ENCODE measurements around the gene HOXD13.

HOXD13 gene

DNA sequence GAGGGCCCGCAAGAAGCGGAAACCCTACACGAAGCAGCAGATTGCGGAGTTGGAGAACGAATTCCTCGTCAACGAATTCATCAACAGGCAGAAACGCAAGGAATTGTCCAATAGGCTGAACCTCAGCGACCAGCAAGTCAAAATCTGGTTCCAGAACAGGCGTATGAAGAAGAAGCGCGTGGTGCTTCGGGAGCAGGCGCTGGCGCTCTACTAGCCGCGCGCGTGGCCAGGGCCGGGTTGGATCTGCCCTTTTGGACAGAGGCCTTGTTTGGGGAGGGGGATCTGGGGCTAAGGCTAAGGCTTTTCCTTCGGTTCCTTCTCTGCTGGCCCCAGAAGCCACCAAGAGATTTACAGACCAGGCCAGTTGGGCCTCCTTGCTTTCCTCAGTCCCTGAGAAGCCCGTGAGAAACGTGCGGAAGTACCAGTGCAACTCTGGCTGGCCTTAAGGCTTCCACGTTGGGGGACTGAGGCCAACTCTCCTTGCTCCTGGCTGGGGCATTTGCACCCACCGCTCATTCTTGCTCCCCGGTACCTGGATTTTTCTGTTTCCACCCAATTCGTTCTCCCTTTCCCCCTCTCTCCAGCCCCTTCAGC lies 8.1 kb downstream of the HOXD13 start:
- no peak overlapping the region for H3K4me3 ChIP-seq (ENCODE audit: low read depth, low read length)
- DNase-seq (ENCODE audit: low read depth): no peak
- no peak for TF ChIP-seq POLR2A (IDR thresholded peaks at IDR 0.05; ENCODE audit: extremely low read depth, insufficient read length)

DNA sequence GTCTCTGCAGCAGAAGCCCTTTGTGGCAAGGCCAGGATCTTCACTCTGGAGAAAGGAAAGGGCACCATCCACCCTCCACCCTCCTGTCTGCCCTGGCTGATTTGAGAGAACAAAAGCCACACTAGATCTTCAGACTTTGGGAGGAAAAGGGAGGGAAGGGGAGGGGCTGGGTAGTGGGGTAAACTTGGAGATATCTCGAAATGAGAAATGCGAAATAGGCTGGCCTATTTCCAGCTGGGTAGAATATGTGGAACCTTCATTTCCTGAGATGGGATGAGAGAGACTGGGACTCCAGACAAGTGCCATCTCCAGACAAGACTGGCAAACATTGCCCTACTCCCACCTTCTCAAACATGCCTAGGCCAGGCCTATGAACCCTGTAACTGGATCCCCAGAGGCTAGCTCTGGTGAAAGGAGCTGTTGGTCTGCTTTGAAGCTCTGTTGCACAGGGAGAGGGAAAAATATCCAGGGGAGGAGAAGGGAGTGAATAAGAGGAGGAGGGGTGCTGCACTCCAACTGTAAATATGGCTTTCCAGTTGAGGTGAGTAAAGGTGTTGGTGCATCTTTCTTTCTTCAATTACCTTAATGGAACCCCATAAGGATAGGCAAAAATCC lies 8.8 kb downstream of the HOXD13 start:
- no peak overlapping the region for H3K4me3 ChIP-seq (ENCODE audit: low read depth, low read length)
- DNase-seq (ENCODE audit: low read depth): no peak
- TF ChIP-seq, protein P1, sequence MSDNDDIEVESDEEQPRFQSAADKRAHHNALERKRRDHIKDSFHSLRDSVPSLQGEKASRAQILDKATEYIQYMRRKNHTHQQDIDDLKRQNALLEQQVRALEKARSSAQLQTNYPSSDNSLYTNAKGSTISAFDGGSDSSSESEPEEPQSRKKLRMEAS (IDR thresholded peaks at IDR 0.05; ENCODE audit: low read depth, low read length): no peak
- TF ChIP-seq, protein P2, sequence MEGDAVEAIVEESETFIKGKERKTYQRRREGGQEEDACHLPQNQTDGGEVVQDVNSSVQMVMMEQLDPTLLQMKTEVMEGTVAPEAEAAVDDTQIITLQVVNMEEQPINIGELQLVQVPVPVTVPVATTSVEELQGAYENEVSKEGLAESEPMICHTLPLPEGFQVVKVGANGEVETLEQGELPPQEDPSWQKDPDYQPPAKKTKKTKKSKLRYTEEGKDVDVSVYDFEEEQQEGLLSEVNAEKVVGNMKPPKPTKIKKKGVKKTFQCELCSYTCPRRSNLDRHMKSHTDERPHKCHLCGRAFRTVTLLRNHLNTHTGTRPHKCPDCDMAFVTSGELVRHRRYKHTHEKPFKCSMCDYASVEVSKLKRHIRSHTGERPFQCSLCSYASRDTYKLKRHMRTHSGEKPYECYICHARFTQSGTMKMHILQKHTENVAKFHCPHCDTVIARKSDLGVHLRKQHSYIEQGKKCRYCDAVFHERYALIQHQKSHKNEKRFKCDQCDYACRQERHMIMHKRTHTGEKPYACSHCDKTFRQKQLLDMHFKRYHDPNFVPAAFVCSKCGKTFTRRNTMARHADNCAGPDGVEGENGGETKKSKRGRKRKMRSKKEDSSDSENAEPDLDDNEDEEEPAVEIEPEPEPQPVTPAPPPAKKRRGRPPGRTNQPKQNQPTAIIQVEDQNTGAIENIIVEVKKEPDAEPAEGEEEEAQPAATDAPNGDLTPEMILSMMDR (IDR thresholded peaks at IDR 0.05; ENCODE audit: low read depth, low read length): no peak
- TF ChIP-seq MYC (IDR thresholded peaks at IDR 0.05; ENCODE audit: low read depth, low read length): no peak
- no peak for TF ChIP-seq POLR2A (IDR thresholded peaks at IDR 0.05; ENCODE audit: extremely low read depth, insufficient read length)

DNA sequence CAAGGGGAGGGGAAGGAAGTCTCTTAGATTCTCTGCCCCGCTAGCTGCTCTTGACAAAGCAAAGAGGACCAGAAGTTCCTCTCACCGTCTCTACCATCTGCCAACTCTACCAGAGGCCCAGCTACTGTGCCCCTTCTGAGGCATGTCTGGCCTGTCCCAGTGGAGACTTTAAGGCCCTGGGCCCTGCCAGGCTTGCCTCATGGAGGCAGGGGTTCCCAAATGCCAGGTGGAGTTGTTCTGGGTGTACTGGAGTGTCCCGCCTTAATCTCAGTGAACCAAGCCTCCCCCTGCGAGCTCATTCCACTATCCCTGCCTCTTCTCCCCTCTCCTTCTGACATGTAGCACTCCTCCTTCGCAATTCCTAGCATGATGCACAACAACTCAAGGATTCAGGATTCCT lies 9.3 kb downstream of the HOXD13 start:
- no peak overlapping the region for H3K4me3 ChIP-seq (ENCODE audit: low read depth, low read length)
- DNase-seq (ENCODE audit: low read depth): no peak
- TF ChIP-seq MYC (IDR thresholded peaks at IDR 0.05; ENCODE audit: low read depth, low read length) (no peak), POLR2A (IDR thresholded peaks at IDR 0.05; ENCODE audit: extremely low read depth, insufficient read length) (no peak)
- TF ChIP-seq, protein P2 (IDR thresholded peaks at IDR 0.05; ENCODE audit: low read depth, low read length): no peak

DNA sequence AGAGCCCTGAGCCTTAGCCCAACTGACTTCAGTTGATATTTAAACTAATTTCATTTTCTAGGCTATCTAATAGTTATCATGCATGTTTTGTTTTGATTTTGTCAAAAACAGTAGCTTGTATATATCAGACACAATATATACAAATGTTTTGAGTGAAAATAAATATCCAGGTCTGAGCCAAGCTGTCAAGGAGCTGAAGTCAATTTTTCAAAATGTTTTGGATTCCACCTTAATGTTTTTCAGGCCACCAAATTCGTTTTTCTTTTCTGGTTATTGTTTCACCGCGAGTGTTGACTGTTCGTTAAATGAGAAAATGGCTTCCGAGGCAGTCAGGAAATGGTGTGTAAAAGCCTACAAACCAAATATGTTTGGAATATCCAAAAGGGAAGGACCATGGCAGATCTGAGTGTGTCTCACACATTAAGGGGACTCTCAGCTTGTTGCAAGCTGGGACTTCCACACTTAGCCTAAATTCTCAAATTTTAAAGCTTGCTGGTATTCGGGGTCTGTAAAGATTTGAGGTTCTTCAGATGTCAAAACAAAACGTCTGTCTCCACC lies 9.9 kb downstream of the HOXD13 start:
- no peak overlapping the region for H3K4me3 ChIP-seq (ENCODE audit: low read depth, low read length)
- DNase-seq (ENCODE audit: low read depth): no peak
- TF ChIP-seq, protein P1 (IDR thresholded peaks at IDR 0.05; ENCODE audit: low read depth, low read length): no peak
- no peak for TF ChIP-seq MYC (IDR thresholded peaks at IDR 0.05; ENCODE audit: low read depth, low read length)
- no peak for TF ChIP-seq POLR2A (IDR thresholded peaks at IDR 0.05; ENCODE audit: extremely low read depth, insufficient read length)
- TF ChIP-seq, protein P2 (IDR thresholded peaks at IDR 0.05; ENCODE audit: low read depth, low read length): no peak

DNA sequence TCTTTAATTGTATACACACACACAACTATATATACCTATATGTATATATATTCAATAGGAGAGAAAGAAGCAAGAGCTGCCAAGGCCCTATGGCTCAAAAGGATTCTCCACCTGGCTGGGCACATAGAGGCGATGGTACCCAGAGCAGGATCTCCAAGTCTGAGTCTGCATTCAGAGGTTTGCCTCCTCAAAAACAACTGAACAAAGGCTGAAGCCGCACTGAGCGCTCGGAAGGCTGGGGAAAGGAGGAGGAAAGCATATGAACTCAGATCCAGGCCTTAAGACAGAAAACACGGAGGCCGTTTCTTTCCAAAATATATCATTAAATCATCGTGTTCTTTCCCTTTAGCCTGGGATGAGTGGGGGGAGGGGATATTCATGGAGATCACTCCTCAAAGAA lies 10.7 kb downstream of the HOXD13 start:
- DNase-seq (ENCODE audit: low read depth): no peak
- no peak overlapping the region for H3K4me3 ChIP-seq (ENCODE audit: low read depth, low read length)
- TF ChIP-seq, protein P2 (IDR thresholded peaks at IDR 0.05; ENCODE audit: low read depth, low read length): no peak
- TF ChIP-seq MYC (IDR thresholded peaks at IDR 0.05; ENCODE audit: low read depth, low read length): no peak
- TF ChIP-seq, protein P1 (IDR thresholded peaks at IDR 0.05; ENCODE audit: low read depth, low read length): no peak

DNA sequence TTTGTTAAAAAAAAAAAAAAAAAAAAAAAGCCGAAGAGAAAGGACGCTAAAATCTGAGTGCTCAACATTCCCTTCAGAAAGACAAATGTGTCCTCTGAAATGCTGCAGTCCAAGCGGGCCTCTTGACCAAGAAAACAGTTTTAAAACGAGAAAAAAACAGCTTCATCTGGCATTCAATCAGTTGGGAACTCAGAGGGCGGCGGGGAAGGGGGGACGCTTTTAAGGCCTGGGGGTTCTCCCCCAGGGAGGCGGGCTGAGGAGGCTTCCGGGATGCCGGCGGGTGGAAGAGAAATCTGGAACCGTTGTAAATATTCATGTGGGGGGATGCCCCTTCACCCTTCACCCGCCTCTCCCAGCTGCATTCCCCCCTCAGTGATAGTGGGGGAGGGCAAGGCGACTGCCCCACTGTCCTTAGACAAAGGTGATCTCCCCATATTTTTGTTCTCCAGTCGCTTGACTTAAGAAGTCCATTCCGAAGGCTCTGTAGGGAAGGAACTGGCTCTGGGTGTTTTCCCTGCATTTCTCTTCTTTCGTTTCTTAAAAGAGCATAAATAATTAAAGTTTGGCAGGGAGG lies 11.3 kb downstream of the HOXD13 start:
- no peak for DNase-seq (ENCODE audit: low read depth)
- H3K4me3 ChIP-seq (ENCODE audit: low read depth, low read length): no peak overlapping the region
- TF ChIP-seq, protein P1 (IDR thresholded peaks at IDR 0.05; ENCODE audit: low read depth, low read length): no peak
- no peak for TF ChIP-seq POLR2A (IDR thresholded peaks at IDR 0.05; ENCODE audit: extremely low read depth, insufficient read length)
- no peak for TF ChIP-seq MYC (IDR thresholded peaks at IDR 0.05; ENCODE audit: low read depth, low read length)
- TF ChIP-seq, protein P2 (IDR thresholded peaks at IDR 0.05; ENCODE audit: low read depth, low read length): no peak
